Liver (tissue), 3 donors: Measurements from ENCODE around the gene BRD1.
"Not testable (repeated sequence)": the region's sequence is repeated elsewhere in the genome, so short reads cannot be mapped to it uniquely, and the experiment has no call there.

ENCODE experiments used
- CTCF ChIP-seq: fragments of 150-350 bp; IDR thresholded peaks from 2 replicates; pipeline ENCODE4 v1.5.1; 2017; ENCODE audit warnings: improper control_type of control experiment, low read depth, low read length; ENCODE audit not compliant: missing input control
- EGR1 ChIP-seq, 2 donors: IDR thresholded peaks; 2 replicates each; pipeline ENCODE4 v1.6.1; 2016 to 2018; ENCODE audit warnings: antibody characterized with exemption in 2 of 2, low read depth in 2 of 2
- FOXA1 ChIP-seq: IDR thresholded peaks from 2 replicates; pipeline ENCODE4 v1.6.1; 2016; ENCODE audit warnings: antibody characterized with exemption
- RAD21 ChIP-seq, 2 donors: IDR thresholded peaks; 2 replicates each; pipeline ENCODE4 v1.6.1; 2016; ENCODE audit warnings: antibody characterized with exemption in 2 of 2, mild to moderate bottlenecking in 2 of 2
- TAF1 ChIP-seq: conservative IDR thresholded peaks from 2 replicates; pipeline ENCODE4 v1.6.1; 2016; ENCODE audit warnings: antibody characterized with exemption, mild to moderate bottlenecking
- ZBTB33 ChIP-seq: IDR thresholded peaks from 2 replicates; pipeline ENCODE4 v1.6.1; 2016; ENCODE audit warnings: antibody characterized with exemption
- donor health status: healthy.
- donor health status: healthy.

- not testable (repeated sequence) for TF ChIP-seq CTCF; FOXA1; RAD21 (IDR thresholded peaks at IDR 0.05); EGR1 (IDR thresholded peaks at IDR 0.05; ENCODE audit: low read depth in 2 of 2); ZBTB33; TAF1
Measured at GRCh38 chr22:49821741-49822140, 5.9 kb downstream of the BRD1 start.
